ENCODE data around the gene TOR2A.

- TF ChIP-seq POLR2A (IDR thresholded peaks at IDR 0.05) = no peak
- TF ChIP-seq, protein P1, sequence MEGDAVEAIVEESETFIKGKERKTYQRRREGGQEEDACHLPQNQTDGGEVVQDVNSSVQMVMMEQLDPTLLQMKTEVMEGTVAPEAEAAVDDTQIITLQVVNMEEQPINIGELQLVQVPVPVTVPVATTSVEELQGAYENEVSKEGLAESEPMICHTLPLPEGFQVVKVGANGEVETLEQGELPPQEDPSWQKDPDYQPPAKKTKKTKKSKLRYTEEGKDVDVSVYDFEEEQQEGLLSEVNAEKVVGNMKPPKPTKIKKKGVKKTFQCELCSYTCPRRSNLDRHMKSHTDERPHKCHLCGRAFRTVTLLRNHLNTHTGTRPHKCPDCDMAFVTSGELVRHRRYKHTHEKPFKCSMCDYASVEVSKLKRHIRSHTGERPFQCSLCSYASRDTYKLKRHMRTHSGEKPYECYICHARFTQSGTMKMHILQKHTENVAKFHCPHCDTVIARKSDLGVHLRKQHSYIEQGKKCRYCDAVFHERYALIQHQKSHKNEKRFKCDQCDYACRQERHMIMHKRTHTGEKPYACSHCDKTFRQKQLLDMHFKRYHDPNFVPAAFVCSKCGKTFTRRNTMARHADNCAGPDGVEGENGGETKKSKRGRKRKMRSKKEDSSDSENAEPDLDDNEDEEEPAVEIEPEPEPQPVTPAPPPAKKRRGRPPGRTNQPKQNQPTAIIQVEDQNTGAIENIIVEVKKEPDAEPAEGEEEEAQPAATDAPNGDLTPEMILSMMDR (IDR thresholded peaks at IDR 0.05) = no peak
Observed at GRCh38 chr9:127716412-127716811, 18.7 kb downstream of the TOR2A start.

All from esophagus squamous epithelium (tissue), 4 donors.